ENCODE measurements around the gene CCDC190.

- peak; percentile 83 for TF ChIP-seq CTCF (conservative IDR thresholded peaks at IDR 0.05; ENCODE audit: low read depth in 2 of 2)
- no peak for TF ChIP-seq NANOG (IDR thresholded peaks at IDR 0.05; ENCODE audit: borderline replicate concordance)
- TF ChIP-seq POLR2AphosphoS5 (IDR thresholded peaks at IDR 0.05; ENCODE audit: low read depth): no peak
- no peak for TF ChIP-seq REST (IDR thresholded peaks at IDR 0.05; ENCODE audit: unreplicated experiment)
- peak; percentile 55; the same call in 1 of the 2 replicates for TF ChIP-seq CREB1 (CRISPR knock-in tag; IDR thresholded peaks at IDR 0.05; ENCODE audit: low read depth)
Observed at GRCh38 chr1:162854245-162854882, 6.6 kb downstream of the CCDC190 start.
